AG04450 (cell line): Measurements from ENCODE around the gene AGMO. TPM values are rescaled to one million over a fixed set of nuclear protein-coding genes. Genes with fewer than 3 reads are reported as not detected.

Source experiments
- CTCF ChIA-PET: fragments of 300-600, 350-600 bp; formaldehyde crosslinking; extraction: SDS; loops from one replicate; lab custom pipeline; 2022; ENCODE audit warnings: antibody characterized with exemption, inconsistent platforms; lab: Charles Lee
- POLR2A ChIA-PET: fragments of 350-600 bp; formaldehyde crosslinking; extraction: SDS; loops from one replicate; lab custom pipeline; 2021; ENCODE audit warnings: antibody characterized with exemption, inconsistent platforms; lab: Yijun Ruan, JAX
- DNase-seq: peaks from one replicate; pipeline ENCODE4 v3.0.0-alpha.2; 2011; ENCODE audit warnings: low read depth, low spot score
- H3K27ac ChIP-seq: one replicate; pipeline ENCODE4 v1.5.1; 2012; ENCODE audit warnings: low read depth, low read length, control low read depth
- H3K27me3 ChIP-seq: one replicate; pipeline ENCODE4 v1.6.0; 2012; ENCODE audit warnings: low read length; ENCODE audit not compliant: control insufficient read depth, insufficient read depth
- H3K4me3 ChIP-seq: 2 replicates; pipeline ENCODE4 v1.5.1; 2011; ENCODE audit warnings: mild to moderate bottlenecking, low read depth, low read length, control low read depth
- H3K9me3 ChIP-seq: 2 replicates; pipeline ENCODE4 v1.5.1; 2012; ENCODE audit warnings: low read length; ENCODE audit not compliant: control insufficient read depth, insufficient read depth
- CTCF ChIP-seq: IDR thresholded peaks from 2 replicates; pipeline ENCODE4 v1.5.1; 2011; ENCODE audit warnings: low read depth, low read length, control low read depth, inconsistent platforms
- polyA plus RNA-seq: library from polyadenylated mRNA; depleted of rRNA; stranded (reverse); fragments of >200 nt; gene quantifications from 2 replicates; pipeline ENCODE4 v1.2.3, GENCODE V29; 2011

AGMO gene
- polyA plus RNA-seq, 1 experiment: 0.10 TPM

DNA sequence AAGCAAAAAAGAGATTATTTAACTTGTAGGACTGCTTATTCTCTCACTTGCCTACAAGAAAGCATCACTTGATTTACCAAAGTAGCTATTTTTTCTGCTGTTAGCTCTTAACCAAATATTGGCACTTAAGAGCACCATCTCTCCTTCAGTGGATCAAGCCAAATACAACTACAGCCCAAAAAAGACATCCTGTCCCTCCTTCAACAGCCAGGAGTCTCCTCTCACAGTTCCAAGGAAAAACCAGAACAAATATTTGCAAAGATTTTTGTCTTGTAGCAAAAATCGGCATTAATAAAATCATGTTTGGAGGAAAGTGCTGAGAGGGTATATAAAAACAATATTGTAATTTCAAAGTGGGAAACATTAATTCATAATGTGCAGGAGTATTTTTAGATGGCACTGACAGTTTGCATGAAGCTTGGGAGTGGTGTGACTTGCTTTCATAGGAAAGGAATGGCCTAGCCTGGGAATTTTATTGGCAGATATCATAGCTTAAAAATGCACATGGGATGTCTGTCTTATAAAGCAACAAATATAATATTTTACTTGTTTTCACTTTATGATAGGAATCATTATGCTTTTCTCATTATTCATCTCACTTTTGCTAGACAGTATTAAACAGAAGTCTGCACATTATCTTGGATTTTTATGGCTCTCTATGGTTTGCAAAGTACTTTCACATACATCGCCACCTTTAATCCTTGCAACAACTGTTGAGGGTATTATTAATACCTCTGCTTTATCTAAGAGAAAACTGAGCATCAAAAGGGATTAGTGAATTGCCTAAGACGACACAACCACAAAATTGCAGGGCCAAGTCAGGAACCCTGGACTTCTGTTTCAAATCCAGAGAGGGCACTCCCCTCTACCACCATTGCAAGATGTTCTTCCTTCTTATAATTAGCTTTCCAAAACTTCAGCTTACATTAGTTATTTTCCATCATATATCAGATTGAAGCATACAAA, 103.5 kb downstream of the AGMO start:
- Histone ChIP-seq H3K9me3 (no peaks in the 10 kb centered on the region), H3K27ac (no peak overlapping the region), H3K27me3 (no peaks in the 10 kb centered on the region), H3K4me3 (no peak overlapping the region)
- TF ChIP-seq CTCF: no peak
- DNase-seq: no peak
- POLR2A ChIA-PET: no interaction called here
- CTCF ChIA-PET: interaction anchor here (1.1 kb wide), 1 partner anchor 263 kb away, joined by 3 read pairs; no protein-coding TSS in a partner anchor

DNA sequence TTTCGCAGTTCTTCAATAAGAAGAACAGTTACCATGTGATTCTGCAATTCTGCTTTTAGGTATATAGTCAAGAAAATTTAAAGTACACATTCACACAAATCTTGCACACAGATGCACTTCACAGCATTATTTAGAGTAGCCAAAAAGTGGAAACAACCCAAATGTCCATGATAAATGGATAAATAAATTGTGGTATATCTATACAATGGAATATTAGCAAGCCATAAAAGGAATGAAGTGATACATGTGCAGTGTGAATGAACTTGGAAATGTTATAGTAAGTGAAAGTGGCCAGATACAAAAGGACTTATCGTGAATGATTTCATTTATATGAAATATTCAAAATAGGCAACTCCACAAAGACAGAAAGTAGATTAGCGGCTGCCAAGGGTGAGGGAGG, 109.1 kb downstream of the AGMO start:
- Histone ChIP-seq H3K27ac (no peak overlapping the region), H3K27me3 (no peaks in the 10 kb centered on the region), H3K9me3 (no peaks in the 10 kb centered on the region), H3K4me3 (no peak overlapping the region)
- no peak for TF ChIP-seq CTCF
- POLR2A ChIA-PET: no interaction called here
- CTCF ChIA-PET: no interaction called here
- no peak for DNase-seq

DNA sequence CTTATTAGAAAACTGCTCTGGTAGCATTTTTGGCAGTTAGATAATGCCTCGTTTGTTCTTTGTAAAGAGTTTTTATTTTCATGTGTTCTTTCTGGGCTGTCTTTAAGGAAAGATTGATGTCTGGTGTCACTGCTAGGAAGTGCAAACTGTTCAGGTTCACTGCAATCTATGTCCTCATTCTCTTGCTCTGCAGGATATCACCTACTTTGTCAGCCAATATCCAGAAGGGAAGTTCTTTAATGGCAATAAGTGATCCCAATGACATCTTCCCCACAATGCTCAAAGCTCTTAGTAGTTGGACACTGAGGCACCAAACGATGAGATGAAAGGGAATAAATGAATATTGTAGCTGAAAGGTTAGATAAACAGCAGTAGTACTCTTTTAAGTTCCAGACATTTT, 115.1 kb downstream of the AGMO start:
- TF ChIP-seq CTCF: no peak
- ChIA-PET POLR2A (no interaction called here), CTCF (no interaction called here)
- Histone ChIP-seq H3K4me3 (no peak overlapping the region), H3K9me3 (no peaks in the 10 kb centered on the region), H3K27ac (no peak overlapping the region), H3K27me3 (no peaks in the 10 kb centered on the region)
- DNase-seq: no peak

DNA sequence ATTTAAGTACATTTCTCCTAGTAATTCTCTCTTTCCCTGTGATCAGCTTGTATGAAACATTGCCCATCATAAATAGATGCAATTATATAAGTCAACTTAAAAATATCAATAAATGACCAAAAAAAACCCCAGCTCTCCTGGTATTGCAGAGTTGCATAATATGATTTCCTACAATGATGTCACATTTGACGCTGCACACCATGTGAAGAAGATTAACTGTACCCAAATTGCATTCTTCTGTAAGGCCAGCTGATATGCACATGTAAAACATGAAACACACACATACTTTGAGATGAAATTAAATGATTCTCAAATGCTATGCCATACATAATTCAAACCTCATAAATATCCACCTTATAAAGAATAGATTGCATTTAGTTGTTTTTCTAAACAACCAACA, 115.5 kb downstream of the AGMO start:
- H3K4me3 ChIP-seq: no peak overlapping the region
- no peak for DNase-seq
- CTCF ChIA-PET: no interaction called here
- H3K27me3 ChIP-seq: no peaks in the 10 kb centered on the region
- no peak for TF ChIP-seq CTCF
- no peaks in the 10 kb centered on the region for H3K9me3 ChIP-seq
- POLR2A ChIA-PET: no interaction called here
- no peak overlapping the region for H3K27ac ChIP-seq

- POLR2A ChIA-PET: no interaction called here
- no peak for TF ChIP-seq CTCF
- no peak for DNase-seq
- no peak overlapping the region for H3K4me3 ChIP-seq
- no peak overlapping the region for H3K27ac ChIP-seq
- no peaks in the 10 kb centered on the region for H3K9me3 ChIP-seq
- CTCF ChIA-PET: no interaction called here
- H3K27me3 ChIP-seq: no peaks in the 10 kb centered on the region
Measured at GRCh38 chr7:15441915-15442314, 119.9 kb downstream of the AGMO start.
